NT2/D1 (cell line): ENCODE results near the gene BCAT1.

ENCODE experiments used
- SUZ12 ChIP-seq: IDR thresholded peaks from 2 replicates; pipeline ENCODE4 v1.6.1; 2011; ENCODE audit not compliant: insufficient read length, insufficient read depth; ENCODE audit errors: extremely low read depth
- YY1 ChIP-seq: IDR thresholded peaks from 2 replicates; pipeline ENCODE4 v1.6.1; 2011; ENCODE audit not compliant: insufficient read length, insufficient read depth
- ZNF274 ChIP-seq: IDR thresholded peaks from 2 replicates; pipeline ENCODE4 v1.6.1; 2011; ENCODE audit warnings: mild to moderate bottlenecking, low read depth, low read length

GRCh38 chr12:24950231-24950834 lies 1.4 kb upstream of the BCAT1 start:
- no peak for TF ChIP-seq SUZ12
- TF ChIP-seq YY1 = no peak
- no peak for TF ChIP-seq ZNF274
